Left lobe of liver (tissue), 2 donors: ENCODE measurements around the gene TAS2R14. TPM values are rescaled to one million over a fixed set of nuclear protein-coding genes. Genes with fewer than 3 reads are reported as not detected.
A peak's percentile ranks its signal among the peaks of the same experiment; 100 is the strongest.

Source experiments
- ATAC-seq: fragments of 200-7000 bp; cut with Tn5 transposase; one replicate; pipeline ENCODE4 v1.9.1; 2020; ENCODE audit warnings: mild to moderate bottlenecking, moderate library complexity
- DNase-seq: peaks from one replicate; pipeline ENCODE4 v3.0.0-alpha.2; 2020; ENCODE audit warnings: low spot score
- total RNA-seq: library from RNA; stranded (reverse); gene quantifications from one replicate; pipeline ENCODE4 v1.2.1, GENCODE V29; 2021
- donor health status: DM: no; HTN: no; CAD: no; lungs with moderate emphysema.
- donor health status: DM: no; HTN: yes; CAD: no.

The TAS2R14 gene
- total RNA-seq, 1 donor from 2014 or later = 0.73 TPM

- ATAC-seq = no peak
- no peak for DNase-seq
Measured at GRCh38 chr12:10909462-10909861, 29.6 kb downstream of the TAS2R14 start, which contains the start of gene TAS2R13. Gene TAS2R13, minus strand, starts transcription at chr12:10909562. Its CDS starts 264 bp downstream, at chr12:10909298.

- ATAC-seq (no peak), DNase-seq (no peak)
Measured at GRCh38 chr12:10904686-10905085, 34.4 kb downstream of the TAS2R14 start.

- no peak for DNase-seq
- peak; percentile 58 for ATAC-seq
Measured at GRCh38 chr12:10901427-10901826, 37.6 kb downstream of the TAS2R14 start.

- DNase-seq (no peak), ATAC-seq (no peak)
Measured at GRCh38 chr12:10900972-10901371, 38.1 kb downstream of the TAS2R14 start.

GRCh38 chr12:10900530-10900929 lies 38.5 kb downstream of the TAS2R14 start:
- DNase-seq = no peak
- no peak for ATAC-seq

- ATAC-seq (peak; percentile 52), DNase-seq (peak; percentile 49)
Measured at GRCh38 chr12:10896854-10897253, 42.2 kb downstream of the TAS2R14 start.

- ATAC-seq (peak; percentile 97), DNase-seq (peak; percentile 86)
Measured at GRCh38 chr12:10891937-10892336, 47.1 kb downstream of the TAS2R14 start.

- DNase-seq = no peak
Measured at GRCh38 chr12:10889226-10889625, 49.8 kb downstream of the TAS2R14 start.

More at GRCh38 chr12:10889226-10889625, 49.8 kb downstream of the TAS2R14 start:
- no peak for ATAC-seq

Other genes starting within 250 kb of the TAS2R14 start
- 16.7 TPM for gene YBX3, start 215.9 kb downstream of the TAS2R14 start, total RNA-seq
- not detected for gene TAS2R7, start 136.6 kb downstream of the TAS2R14 start, total RNA-seq
- gene TAS2R8, start 132.0 kb downstream of the TAS2R14 start, total RNA-seq = not detected
- not detected for gene TAS2R9, start 129.1 kb downstream of the TAS2R14 start, total RNA-seq
- not detected for gene TAS2R10, start 112.9 kb downstream of the TAS2R14 start, total RNA-seq
- 0.48 TPM for gene PRR4, start 89.8 kb downstream of the TAS2R14 start, total RNA-seq
- 3.9 TPM for gene PRH1, start 55.0 kb downstream of the TAS2R14 start, total RNA-seq
- gene TAS2R13, start 29.7 kb downstream of the TAS2R14 start, total RNA-seq = 0.35 TPM
- not detected for gene PRH2, start 10.0 kb downstream of the TAS2R14 start, total RNA-seq
- gene TAS2R50, start 47.6 kb upstream of the TAS2R14 start, total RNA-seq = 0.60 TPM
- 0.45 TPM for gene TAS2R20, start 59.0 kb upstream of the TAS2R14 start, total RNA-seq
- 0.78 TPM for gene TAS2R19, start 83.4 kb upstream of the TAS2R14 start, total RNA-seq
- gene TAS2R31, start 92.1 kb upstream of the TAS2R14 start, total RNA-seq = 1.0 TPM
- gene TAS2R46, start 123.0 kb upstream of the TAS2R14 start, total RNA-seq = 0.38 TPM
- not detected for gene TAS2R43, start 153.1 kb upstream of the TAS2R14 start, total RNA-seq
- 1.4 TPM for gene TAS2R30, start 195.4 kb upstream of the TAS2R14 start, total RNA-seq
- gene SMIM10L1, start 231.9 kb upstream of the TAS2R14 start, total RNA-seq = 6.4 TPM
- not detected for gene TAS2R42, start 247.7 kb upstream of the TAS2R14 start, total RNA-seq